Measurements from ENCODE around the gene SYNE2. TPM values are rescaled to one million over a fixed set of nuclear protein-coding genes. Genes with fewer than 3 reads are reported as not detected.

Gene SYNE2
- total RNA-seq, 1 donor from 2014 or later, result 121 TPM

DNA sequence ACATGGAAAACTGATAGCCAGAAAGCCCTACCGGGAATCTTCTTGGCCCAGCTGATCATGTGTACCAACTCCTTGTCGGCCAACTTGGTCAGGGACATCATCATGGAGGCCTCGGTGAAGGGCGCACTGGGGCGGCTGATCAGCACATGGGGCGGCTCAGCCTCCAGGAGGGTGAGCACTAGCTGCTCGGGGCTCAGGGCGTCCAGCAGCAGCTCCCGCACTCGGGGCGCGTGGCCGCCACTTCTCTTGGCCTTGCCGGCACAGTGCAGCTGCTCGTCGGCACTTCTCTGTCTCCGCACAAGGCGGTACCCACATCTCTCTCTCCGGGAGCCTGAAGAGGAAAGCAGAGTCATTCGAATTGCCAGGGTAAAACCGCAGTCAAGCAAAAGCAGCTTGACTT lies 407.6 kb downstream of the SYNE2 start:
- Histone ChIP-seq H3K36me3 (no peaks in the 10 kb centered on the region), H3K4me3 (no peak overlapping the region), H3K27me3 (no peaks in the 10 kb centered on the region), H3K4me1 (no peaks in the 10 kb centered on the region), H3K27ac (no peak overlapping the region), H3K9me3 (no peaks in the 10 kb centered on the region)
- intact Hi-C loops (cut with DNase I), result no loop called here
- ATAC-seq (peak; percentile 32), DNase-seq (no peak)
- TF ChIP-seq CTCF (IDR thresholded peaks at IDR 0.05), result no peak

DNA sequence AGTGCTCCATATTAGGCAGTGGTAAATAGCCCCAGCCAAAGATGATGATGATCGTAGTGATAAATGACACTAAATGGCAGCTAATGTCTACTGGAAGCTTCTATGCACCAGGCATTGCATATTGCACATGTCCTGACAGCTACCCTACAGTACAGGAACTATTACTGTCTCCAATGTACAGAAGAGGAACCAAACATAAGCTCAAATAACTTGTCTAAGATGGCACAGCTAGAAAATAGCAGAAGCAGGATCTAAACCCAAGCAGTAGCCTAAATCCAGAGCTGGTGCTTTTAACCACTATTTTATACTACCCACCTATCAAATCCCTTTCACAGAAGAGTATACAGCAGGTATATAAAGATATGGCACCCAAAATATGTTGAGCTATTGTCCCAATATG lies 412.4 kb downstream of the SYNE2 start:
- Histone ChIP-seq H3K4me1 (no peaks in the 10 kb centered on the region), H3K27ac (no peak overlapping the region), H3K4me3 (no peak overlapping the region), H3K9me3 (no peaks in the 10 kb centered on the region), H3K27me3 (no peaks in the 10 kb centered on the region), H3K36me3 (no peaks in the 10 kb centered on the region)
- intact Hi-C loops (cut with DNase I), result no loop called here
- no peak for TF ChIP-seq CTCF (IDR thresholded peaks at IDR 0.05)
- no peak for DNase-seq
- ATAC-seq, result no peak

GRCh38 chr14:64266239-64266638 lies 413.4 kb downstream of the SYNE2 start:
- no peak for TF ChIP-seq CTCF (IDR thresholded peaks at IDR 0.05)
- no peaks in the 10 kb centered on the region for H3K4me1 ChIP-seq
- ATAC-seq (no peak), DNase-seq (no peak)
- no peak overlapping the region for H3K4me3 ChIP-seq
- intact Hi-C loops (cut with DNase I), result no loop called here
- H3K9me3 ChIP-seq, result no peaks in the 10 kb centered on the region
- no peaks in the 10 kb centered on the region for H3K27me3 ChIP-seq
- no peak overlapping the region for H3K27ac ChIP-seq
- no peaks in the 10 kb centered on the region for H3K36me3 ChIP-seq

DNA sequence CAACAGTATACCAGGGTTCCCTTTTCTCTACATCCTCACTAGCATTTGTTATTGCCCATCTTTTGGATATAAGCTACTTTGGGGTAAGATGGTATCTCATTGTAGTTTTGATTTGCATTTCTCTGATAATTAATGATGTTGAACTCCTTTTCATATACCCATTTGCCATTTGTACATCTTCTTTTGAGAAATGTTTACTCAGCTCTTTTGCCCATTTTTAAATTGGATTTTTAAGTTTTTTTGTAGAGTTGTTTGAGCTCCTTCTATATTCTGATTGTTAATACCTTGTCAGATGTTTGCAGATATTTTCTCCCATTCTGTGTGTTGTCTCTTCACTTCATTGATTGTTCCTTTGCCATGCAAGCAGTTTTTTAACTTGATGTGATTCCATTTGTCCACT lies 419.2 kb downstream of the SYNE2 start:
- Histone ChIP-seq H3K4me1 (no peaks in the 10 kb centered on the region), H3K36me3 (no peaks in the 10 kb centered on the region), H3K9me3 (no peaks in the 10 kb centered on the region), H3K4me3 (no peak overlapping the region), H3K27ac (no peak overlapping the region), H3K27me3 (no peaks in the 10 kb centered on the region)
- no peak for DNase-seq
- no peak for TF ChIP-seq CTCF (IDR thresholded peaks at IDR 0.05)
- no peak for ATAC-seq
- intact Hi-C loops (cut with DNase I), result no loop called here

Small RNAs within 50 kb of the gene (microRNA-seq; reads per million reads assigned to microRNA genes)
- gene MIR548H1 (ENCODE audit: borderline microRNAs expressed), result not detected

Other genes with a start within 250 kb of the SYNE2 start
- 12.4 TPM for gene WDR89, start 211.1 kb upstream of the SYNE2 start, total RNA-seq
- gene SGPP1, start 124.9 kb upstream of the SYNE2 start, total RNA-seq, result 22.3 TPM

Measured in upper lobe of right lung (tissue), 1 donor.